ENCODE results near the gene CD24.

The CD24 gene

GRCh38 chr6:106979435-106979884, 4.9 kb upstream of the CD24 start:
- H3K14ac ChIP-seq (ENCODE audit: low read length) = no peak overlapping the region
- H2AFZ ChIP-seq (ENCODE audit: insufficient read depth, low read length, poor library complexity) = no peak overlapping the region
- H3K18ac ChIP-seq (ENCODE audit: low read length) = no peak overlapping the region
- DNase-seq = peak; percentile 88 to 97
- H2BK120ac ChIP-seq (ENCODE audit: insufficient read depth, low read length, poor library complexity) = no peak overlapping the region
- no peaks in the 10 kb centered on the region for H3K9me3 ChIP-seq (ENCODE audit: insufficient read depth, low read depth, low read length)
- no peaks in the 10 kb centered on the region for H3K27me3 ChIP-seq (ENCODE audit: insufficient read depth, low read length)
- H2AK5ac ChIP-seq (ENCODE audit: low read length) = no peak overlapping the region
- H3K4ac ChIP-seq (ENCODE audit: low read depth, low read length) = no peak overlapping the region
- no peak overlapping the region for H3K9ac ChIP-seq (ENCODE audit: low read length)
- WGBS (ENCODE audit: extremely low coverage, insufficient coverage, insufficient read length) = no CpG with 5 or more reads among the region's 8 CpGs
- H2BK12ac ChIP-seq (ENCODE audit: low read length) = no peak overlapping the region
- H3K4me1 ChIP-seq (ENCODE audit: control insufficient read depth in 1 of 2, insufficient read depth in 2 of 2, low read length in 2 of 2) = peaks cover 3 to 4% of the 10 kb centered on the region in 2 experiments
- no peak overlapping the region for H4K8ac ChIP-seq (ENCODE audit: low read depth, low read length)
- no peak overlapping the region for H3K23ac ChIP-seq (ENCODE audit: low read length)
- no peak overlapping the region for H2BK5ac ChIP-seq (ENCODE audit: low read depth, low read length, poor library complexity)
- H3K79me2 ChIP-seq (ENCODE audit: control insufficient read depth, insufficient read depth, low read length, poor library complexity) = peaks cover 8% of the 10 kb centered on the region
- no peak overlapping the region for H3K4me3 ChIP-seq (ENCODE audit: low read depth, low read length)
- no peak overlapping the region for H3K4me2 ChIP-seq (ENCODE audit: low read length)
- H4K91ac ChIP-seq (ENCODE audit: low read depth, low read length) = no peak overlapping the region
- H3K27ac ChIP-seq (ENCODE audit: low read depth, low read length) = no peak overlapping the region
- H3K79me1 ChIP-seq (ENCODE audit: low read length) = peaks cover 10% of the 10 kb centered on the region
- H3K36me3 ChIP-seq (ENCODE audit: control insufficient read depth in 1 of 2, insufficient read depth in 2 of 2, low read length in 2 of 2) = no peaks in the 10 kb centered on the region
- no peak overlapping the region for H4K12ac ChIP-seq (ENCODE audit: low read depth, low read length)

GRCh38 chr6:106977246-106977645, 2.7 kb upstream of the CD24 start:
- H3K27me3 ChIP-seq (ENCODE audit: insufficient read depth, low read length) = no peaks in the 10 kb centered on the region
- no peak overlapping the region for H2AFZ ChIP-seq (ENCODE audit: insufficient read depth, low read length, poor library complexity)
- no peaks in the 10 kb centered on the region for H3K9me3 ChIP-seq (ENCODE audit: insufficient read depth, low read depth, low read length)
- H3K14ac ChIP-seq (ENCODE audit: low read length) = no peak overlapping the region
- peaks cover 26% of the 10 kb centered on the region for H3K79me1 ChIP-seq (ENCODE audit: low read length)
- H3K4me1 ChIP-seq (ENCODE audit: control insufficient read depth in 1 of 2, insufficient read depth in 2 of 2, low read length in 2 of 2) = peaks cover 3 to 5% of the 10 kb centered on the region in 2 experiments
- no peak overlapping the region for H2BK120ac ChIP-seq (ENCODE audit: insufficient read depth, low read length, poor library complexity)
- no peak overlapping the region for H3K4me3 ChIP-seq (ENCODE audit: low read depth, low read length)
- H3K27ac ChIP-seq (ENCODE audit: low read depth, low read length) = no peak overlapping the region
- no peak overlapping the region for H4K91ac ChIP-seq (ENCODE audit: low read depth, low read length)
- no peak overlapping the region for H4K12ac ChIP-seq (ENCODE audit: low read depth, low read length)
- DNase-seq = no peak
- no peak overlapping the region for H3K4me2 ChIP-seq (ENCODE audit: low read length)
- H4K8ac ChIP-seq (ENCODE audit: low read depth, low read length) = no peak overlapping the region
- no peak overlapping the region for H2BK5ac ChIP-seq (ENCODE audit: low read depth, low read length, poor library complexity)
- peaks cover 26% of the 10 kb centered on the region for H3K79me2 ChIP-seq (ENCODE audit: control insufficient read depth, insufficient read depth, low read length, poor library complexity)
- H2AK5ac ChIP-seq (ENCODE audit: low read length) = no peak overlapping the region
- no peak overlapping the region for H3K18ac ChIP-seq (ENCODE audit: low read length)
- WGBS (ENCODE audit: extremely low coverage, insufficient coverage, insufficient read length) = no CpG with 5 or more reads among the region's 3 CpGs
- H3K9ac ChIP-seq (ENCODE audit: low read length) = no peak overlapping the region
- H2BK12ac ChIP-seq (ENCODE audit: low read length) = peak overlapping the region; percentile 12
- H3K23ac ChIP-seq (ENCODE audit: low read length) = no peak overlapping the region
- peaks cover 0 to 5% of the 10 kb centered on the region in 2 experiments for H3K36me3 ChIP-seq (ENCODE audit: control insufficient read depth in 1 of 2, insufficient read depth in 2 of 2, low read length in 2 of 2)
- no peak overlapping the region for H3K4ac ChIP-seq (ENCODE audit: low read depth, low read length)

GRCh38 chr6:106976270-106976669, 1.7 kb upstream of the CD24 start:
- no CpG with 5 or more reads among the region's 5 CpGs for WGBS (ENCODE audit: extremely low coverage, insufficient coverage, insufficient read length)

GRCh38 chr6:106975738-106976064, 1.2 kb upstream of the CD24 start:
- peak in 1 of 2 donors; percentile 23 for DNase-seq
- no peak overlapping the region for H2AK5ac ChIP-seq (ENCODE audit: low read length)
- peak overlapping the region; percentile 91 for H3K14ac ChIP-seq (ENCODE audit: low read length)
- H3K27ac ChIP-seq (ENCODE audit: low read depth, low read length) = peak overlapping the region; percentile 98
- peak overlapping the region; percentile 95 for H4K8ac ChIP-seq (ENCODE audit: low read depth, low read length)
- peak overlapping the region; percentile 85 for H3K18ac ChIP-seq (ENCODE audit: low read length)
- H2BK5ac ChIP-seq (ENCODE audit: low read depth, low read length, poor library complexity) = peak overlapping the region; percentile 93
- no peak overlapping the region for H3K23ac ChIP-seq (ENCODE audit: low read length)
- H3K9me3 ChIP-seq (ENCODE audit: insufficient read depth, low read depth, low read length) = no peaks in the 10 kb centered on the region
- H2AFZ ChIP-seq (ENCODE audit: insufficient read depth, low read length, poor library complexity) = peak overlapping the region; percentile 95
- peak overlapping the region; percentile 97 for H4K91ac ChIP-seq (ENCODE audit: low read depth, low read length)
- no CpG with 5 or more reads among the region's 12 CpGs for WGBS (ENCODE audit: extremely low coverage, insufficient coverage, insufficient read length)
- H3K4me2 ChIP-seq (ENCODE audit: low read length) = peak overlapping the region; percentile 97
- H3K4ac ChIP-seq (ENCODE audit: low read depth, low read length) = peak overlapping the region; percentile 96
- no peaks in the 10 kb centered on the region for H3K27me3 ChIP-seq (ENCODE audit: insufficient read depth, low read length)
- H3K79me1 ChIP-seq (ENCODE audit: low read length) = peaks cover 26% of the 10 kb centered on the region
- peak overlapping the region; percentile 91 for H4K12ac ChIP-seq (ENCODE audit: low read depth, low read length)
- H3K4me3 ChIP-seq (ENCODE audit: low read depth, low read length) = peak overlapping the region; percentile 75
- H3K9ac ChIP-seq (ENCODE audit: low read length) = peak overlapping the region; percentile 62
- peaks cover 26% of the 10 kb centered on the region for H3K79me2 ChIP-seq (ENCODE audit: control insufficient read depth, insufficient read depth, low read length, poor library complexity)
- peaks cover 0 to 5% of the 10 kb centered on the region in 2 experiments for H3K36me3 ChIP-seq (ENCODE audit: control insufficient read depth in 1 of 2, insufficient read depth in 2 of 2, low read length in 2 of 2)
- H2BK12ac ChIP-seq (ENCODE audit: low read length) = peak overlapping the region; percentile 95
- peaks cover 3 to 5% of the 10 kb centered on the region in 2 experiments for H3K4me1 ChIP-seq (ENCODE audit: control insufficient read depth in 1 of 2, insufficient read depth in 2 of 2, low read length in 2 of 2)
- peak overlapping the region; percentile 93 for H2BK120ac ChIP-seq (ENCODE audit: insufficient read depth, low read length, poor library complexity)

More at GRCh38 chr6:106976270-106976669, 1.7 kb upstream of the CD24 start:
- H4K12ac ChIP-seq (ENCODE audit: low read depth, low read length) = no peak overlapping the region
- H3K4me1 ChIP-seq (ENCODE audit: control insufficient read depth in 1 of 2, insufficient read depth in 2 of 2, low read length in 2 of 2) = peaks cover 3 to 5% of the 10 kb centered on the region in 2 experiments
- peaks cover 26% of the 10 kb centered on the region for H3K79me1 ChIP-seq (ENCODE audit: low read length)
- H4K8ac ChIP-seq (ENCODE audit: low read depth, low read length) = no peak overlapping the region
- no peak overlapping the region for H3K4me3 ChIP-seq (ENCODE audit: low read depth, low read length)
- H3K14ac ChIP-seq (ENCODE audit: low read length) = no peak overlapping the region
- H2BK120ac ChIP-seq (ENCODE audit: insufficient read depth, low read length, poor library complexity) = no peak overlapping the region
- H3K4ac ChIP-seq (ENCODE audit: low read depth, low read length) = no peak overlapping the region
- no peak overlapping the region for H3K9ac ChIP-seq (ENCODE audit: low read length)
- no peaks in the 10 kb centered on the region for H3K27me3 ChIP-seq (ENCODE audit: insufficient read depth, low read length)
- H3K18ac ChIP-seq (ENCODE audit: low read length) = no peak overlapping the region
- no peak overlapping the region for H2BK12ac ChIP-seq (ENCODE audit: low read length)
- no peak overlapping the region for H4K91ac ChIP-seq (ENCODE audit: low read depth, low read length)
- H3K9me3 ChIP-seq (ENCODE audit: insufficient read depth, low read depth, low read length) = no peaks in the 10 kb centered on the region
- no peak overlapping the region for H2AFZ ChIP-seq (ENCODE audit: insufficient read depth, low read length, poor library complexity)
- H2BK5ac ChIP-seq (ENCODE audit: low read depth, low read length, poor library complexity) = no peak overlapping the region
- no peak overlapping the region for H3K4me2 ChIP-seq (ENCODE audit: low read length)
- peaks cover 26% of the 10 kb centered on the region for H3K79me2 ChIP-seq (ENCODE audit: control insufficient read depth, insufficient read depth, low read length, poor library complexity)
- peaks cover 0 to 5% of the 10 kb centered on the region in 2 experiments for H3K36me3 ChIP-seq (ENCODE audit: control insufficient read depth in 1 of 2, insufficient read depth in 2 of 2, low read length in 2 of 2)
- peak; percentile 42 to 62 for DNase-seq
- H2AK5ac ChIP-seq (ENCODE audit: low read length) = no peak overlapping the region
- no peak overlapping the region for H3K23ac ChIP-seq (ENCODE audit: low read length)
- no peak overlapping the region for H3K27ac ChIP-seq (ENCODE audit: low read depth, low read length)
